NCI-H1436 treated with DMSO at 0.1 percent for 48 hours (cell line): ENCODE results near the gene AOAH.
"Not testable (repeated sequence)": the region's sequence is repeated elsewhere in the genome, so short reads cannot be mapped to it uniquely, and the experiment has no call there.

Experiments used
- DNase-seq: peaks from one replicate; lab custom pipeline; 2025; lab: John Stamatoyannopoulos, UW

AOAH gene

GRCh38 chr7:36466001-36466400 lies 258.3 kb downstream of the AOAH start:
- DNase-seq = not testable (repeated sequence)

DNA sequence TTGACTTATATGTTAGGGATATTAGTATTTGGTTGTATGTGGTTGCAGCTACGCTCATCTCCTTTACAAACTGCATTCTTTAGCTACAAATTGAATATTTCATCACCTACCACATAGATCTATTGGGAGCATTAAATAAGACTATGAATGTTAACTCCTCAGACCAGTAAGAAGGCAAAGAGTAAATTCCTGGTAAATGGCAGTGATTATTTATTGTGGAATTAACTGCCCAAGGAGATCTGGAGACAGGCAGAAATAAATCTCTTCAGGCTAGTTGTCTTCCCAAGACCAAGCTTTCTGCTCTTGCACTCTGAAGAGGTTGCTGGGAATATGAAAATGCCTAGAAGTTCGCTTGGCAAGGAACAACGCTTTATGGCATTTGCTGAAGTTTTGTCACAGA lies 260.0 kb downstream of the AOAH start:
- DNase-seq = no peak
